EH (cell line): Measurements from ENCODE around the gene ARF1.
A peak's percentile ranks its signal among the peaks of the same experiment; 100 is the strongest.

Source experiments
- DNase-seq: peaks from one replicate; pipeline ENCODE4 v3.0.0-alpha.2; 2015; ENCODE audit warnings: low read depth

Gene ARF1

GRCh38 chr1:228050571-228051231 lies 31.8 kb upstream of the ARF1 start:
- no peak for DNase-seq

- DNase-seq: no peak
Observed at GRCh38 chr1:228058172-228058948, 24.1 kb upstream of the ARF1 start.

- no peak for DNase-seq
Observed at GRCh38 chr1:228058949-228059633, 23.4 kb upstream of the ARF1 start.

GRCh38 chr1:228059634-228060457 lies 22.7 kb upstream of the ARF1 start:
- peak; percentile 66 for DNase-seq

GRCh38 chr1:228060458-228061190 lies 21.9 kb upstream of the ARF1 start:
- peak; percentile 27 for DNase-seq

GRCh38 chr1:228061411-228062084 lies 21.0 kb upstream of the ARF1 start:
- no peak for DNase-seq

GRCh38 chr1:228062085-228062791 lies 20.3 kb upstream of the ARF1 start:
- DNase-seq: no peak

- no peak for DNase-seq
Observed at GRCh38 chr1:228062812-228063211, 19.7 kb upstream of the ARF1 start.

GRCh38 chr1:228063251-228064191 lies 19.0 kb upstream of the ARF1 start:
- no peak for DNase-seq

- DNase-seq: no peak
Observed at GRCh38 chr1:228064296-228064695, 18.2 kb upstream of the ARF1 start.

GRCh38 chr1:228064741-228065542 lies 17.6 kb upstream of the ARF1 start:
- DNase-seq: no peak

- no peak for DNase-seq
Observed at GRCh38 chr1:228065543-228066347, 16.8 kb upstream of the ARF1 start.

GRCh38 chr1:228066416-228066815 lies 16.1 kb upstream of the ARF1 start:
- no peak for DNase-seq

GRCh38 chr1:228066891-228067654 lies 15.4 kb upstream of the ARF1 start:
- DNase-seq: no peak

GRCh38 chr1:228068359-228068758 lies 14.1 kb upstream of the ARF1 start:
- no peak for DNase-seq

GRCh38 chr1:228070173-228070572 lies 12.3 kb upstream of the ARF1 start:
- no peak for DNase-seq

GRCh38 chr1:228070851-228071250 lies 11.7 kb upstream of the ARF1 start:
- DNase-seq: no peak
